GM21381 (cell line): ENCODE results near the gene KCTD5.

Source experiments
- ATAC-seq: cut with Tn5 transposase; IDR thresholded peaks from one replicate; pipeline ENCODE4 v1.9.1; 2021; ENCODE audit warnings: mild to moderate bottlenecking, moderate library complexity; ENCODE audit not compliant: unreplicated experiment

The KCTD5 gene

GRCh38 chr16:2708955-2709587 is 26.7 kb downstream of the KCTD5 start:
- no peak for ATAC-seq

GRCh38 chr16:2709588-2709984 is 27.3 kb downstream of the KCTD5 start:
- ATAC-seq: no peak

DNA sequence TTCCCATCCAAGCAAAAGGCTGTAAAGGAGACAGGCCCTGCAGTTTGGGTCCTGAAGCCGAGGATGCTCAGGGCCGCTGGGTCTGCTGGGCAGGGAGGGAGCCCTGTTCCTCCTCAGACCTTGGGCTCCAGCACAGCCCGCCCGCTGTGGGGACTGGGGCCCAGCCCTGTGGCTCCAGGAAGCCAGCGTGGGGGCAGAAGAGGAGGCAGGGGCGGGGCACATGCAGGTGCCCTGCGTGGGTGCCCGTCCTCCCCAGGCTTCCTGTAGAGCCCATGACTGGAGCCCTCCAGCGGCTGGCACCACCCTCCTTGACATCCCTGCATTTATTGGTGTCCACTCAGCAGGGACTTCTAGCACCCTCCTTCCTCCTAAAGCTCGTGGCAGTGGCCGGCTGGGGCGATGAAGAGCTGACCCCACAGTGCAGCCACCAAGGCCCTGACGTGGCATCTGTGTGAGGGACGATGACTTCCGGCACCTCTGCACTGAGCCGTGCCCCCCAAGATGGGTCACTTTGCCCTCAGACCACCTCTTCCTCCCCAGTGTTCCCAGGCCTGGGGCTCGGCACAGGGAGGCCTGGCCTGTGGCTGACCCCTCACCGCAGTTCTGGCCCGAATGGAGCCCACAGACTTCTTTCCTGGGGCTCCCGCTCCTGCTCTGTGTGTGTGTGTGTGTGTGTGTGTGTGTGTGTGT is 27.8 kb downstream of the KCTD5 start:
- no peak for ATAC-seq

DNA sequence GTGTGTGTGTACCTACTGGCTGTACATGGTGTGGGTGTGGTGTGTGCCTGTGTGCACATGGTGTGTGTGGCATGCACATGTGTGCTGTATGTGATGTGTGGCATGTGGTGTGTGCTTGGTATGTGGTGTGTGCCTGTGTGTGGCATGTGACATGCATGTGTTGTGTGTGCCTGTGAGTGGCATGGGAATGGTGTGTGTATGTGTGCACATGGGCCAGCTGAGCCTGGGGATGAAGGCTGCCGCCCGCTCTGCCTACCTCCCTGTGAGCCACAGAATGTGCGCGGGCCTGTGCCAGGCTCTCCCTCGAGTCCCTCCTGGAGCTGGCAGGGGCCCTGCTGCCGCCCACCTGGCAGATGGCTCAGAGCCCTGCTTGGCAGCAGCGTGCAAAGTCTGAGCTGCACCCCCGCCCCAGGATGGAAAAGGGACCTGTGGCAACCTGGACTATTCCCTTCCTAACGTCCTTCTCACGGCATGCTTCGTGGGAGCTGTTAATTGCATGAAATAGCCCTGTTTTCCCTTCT is 28.4 kb downstream of the KCTD5 start:
- ATAC-seq: no peak

GRCh38 chr16:2711370-2712062 is 29.2 kb downstream of the KCTD5 start:
- no peak for ATAC-seq

- ATAC-seq: no peak
Measured at GRCh38 chr16:2712063-2712441, 29.7 kb downstream of the KCTD5 start.

GRCh38 chr16:2712546-2712945 is 30.2 kb downstream of the KCTD5 start:
- no peak for ATAC-seq

DNA sequence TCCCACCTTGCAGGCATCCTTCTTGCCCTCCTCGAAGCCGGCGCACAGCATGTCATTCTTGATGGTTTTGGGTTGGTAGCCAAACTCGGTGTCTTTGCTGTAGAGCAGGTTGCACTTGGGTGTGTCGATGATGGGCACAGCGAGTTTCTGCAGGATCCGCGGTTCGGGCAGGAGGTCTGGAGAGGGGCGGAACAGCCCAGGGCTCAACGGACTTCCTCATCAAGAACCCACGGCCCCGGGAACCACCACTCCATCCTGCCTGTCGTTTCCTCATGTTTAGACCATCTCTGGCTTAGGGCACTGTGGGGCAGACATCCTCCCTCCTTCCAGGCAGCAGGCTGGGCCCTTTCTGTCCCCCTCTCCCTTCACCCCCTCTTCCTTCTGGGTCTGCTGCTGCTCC is 31.2 kb downstream of the KCTD5 start:
- no peak for ATAC-seq

DNA sequence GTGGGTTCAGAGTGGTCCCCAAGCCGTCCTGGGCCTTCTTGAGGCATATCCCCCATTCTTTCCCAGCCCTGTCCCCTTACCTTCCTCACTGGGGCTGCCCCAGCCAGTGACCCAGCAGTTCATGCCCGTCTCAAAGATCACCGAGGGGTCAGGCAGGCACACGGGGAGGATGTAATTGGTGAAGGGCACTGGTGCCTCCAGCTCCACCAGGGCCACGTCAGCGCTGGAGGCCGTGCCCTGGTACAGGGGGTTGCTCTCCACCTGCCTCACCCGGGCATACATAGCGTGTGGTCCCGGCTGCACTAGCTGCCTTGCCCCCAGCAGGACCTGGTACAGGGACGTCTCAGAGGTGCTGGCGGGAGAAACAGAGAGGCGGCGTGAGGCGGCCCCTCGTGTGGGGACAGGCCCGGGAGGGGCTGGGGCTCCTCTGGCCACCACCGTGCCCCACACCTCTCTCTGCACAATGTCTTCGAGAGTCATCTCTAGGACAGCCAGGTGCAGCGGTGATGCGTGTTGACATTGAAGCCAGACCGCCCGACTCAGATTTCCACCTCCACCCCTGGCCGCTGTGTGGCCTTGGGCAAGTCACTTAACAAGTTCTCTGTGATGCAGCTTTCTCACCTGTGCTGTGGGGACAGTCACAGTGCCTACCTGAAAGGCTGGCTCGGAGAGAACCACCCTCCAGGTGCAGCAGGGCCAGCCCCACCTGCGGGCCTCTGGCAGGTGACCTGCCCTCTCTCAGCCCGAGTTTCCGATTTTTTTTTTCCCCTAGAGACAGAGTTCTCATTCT is 31.9 kb downstream of the KCTD5 start:
- no peak for ATAC-seq

GRCh38 chr16:2715064-2715463 is 32.7 kb downstream of the KCTD5 start:
- ATAC-seq: no peak

- ATAC-seq: no peak
Measured at GRCh38 chr16:2715519-2715918, 33.2 kb downstream of the KCTD5 start.

GRCh38 chr16:2715966-2716885 is 33.9 kb downstream of the KCTD5 start:
- no peak for ATAC-seq

GRCh38 chr16:2716948-2717347 is 34.6 kb downstream of the KCTD5 start:
- no peak for ATAC-seq

DNA sequence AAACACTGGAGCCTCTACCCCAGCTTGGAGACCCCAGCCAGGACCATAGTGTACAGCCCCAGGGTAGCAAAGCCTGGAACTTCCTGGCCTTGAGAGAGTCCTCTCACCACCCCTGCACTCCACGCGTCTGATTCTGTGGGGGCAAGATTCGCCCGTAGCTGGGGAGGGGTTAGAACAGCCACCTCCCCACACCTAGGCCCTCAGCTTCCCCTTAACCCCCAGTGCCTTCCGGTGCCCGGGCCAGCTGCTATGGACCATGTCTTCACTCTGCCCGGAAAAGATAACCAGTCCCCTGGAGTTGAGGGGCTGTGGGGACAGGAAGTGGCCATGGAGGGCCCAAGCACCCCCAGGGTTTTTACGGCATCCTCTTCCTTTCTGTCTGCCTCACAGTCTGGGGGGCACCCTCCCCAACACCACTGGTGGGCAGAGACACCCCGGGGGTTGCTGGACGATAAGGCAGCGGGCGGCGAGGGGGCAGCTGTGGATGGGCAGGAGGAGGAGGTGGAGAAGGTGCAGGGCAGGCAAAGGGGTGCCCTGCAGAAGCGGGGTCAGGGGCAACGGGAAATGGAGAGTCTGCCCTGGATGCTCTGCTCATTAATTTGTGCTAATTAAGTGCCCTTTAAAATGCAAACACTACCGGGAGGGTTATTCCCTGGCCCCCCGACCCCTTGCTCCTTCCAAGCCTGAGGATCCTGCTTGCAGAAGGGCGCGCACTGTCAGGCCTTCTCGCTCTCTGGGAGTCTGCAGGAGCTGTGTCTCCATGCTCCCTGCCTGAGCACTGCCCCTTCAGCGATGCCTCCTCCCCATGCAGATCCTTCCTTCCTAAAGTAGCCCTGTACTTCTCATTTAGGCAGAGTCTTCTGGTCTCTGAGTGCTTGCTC is 35.3 kb downstream of the KCTD5 start:
- ATAC-seq: no peak

DNA sequence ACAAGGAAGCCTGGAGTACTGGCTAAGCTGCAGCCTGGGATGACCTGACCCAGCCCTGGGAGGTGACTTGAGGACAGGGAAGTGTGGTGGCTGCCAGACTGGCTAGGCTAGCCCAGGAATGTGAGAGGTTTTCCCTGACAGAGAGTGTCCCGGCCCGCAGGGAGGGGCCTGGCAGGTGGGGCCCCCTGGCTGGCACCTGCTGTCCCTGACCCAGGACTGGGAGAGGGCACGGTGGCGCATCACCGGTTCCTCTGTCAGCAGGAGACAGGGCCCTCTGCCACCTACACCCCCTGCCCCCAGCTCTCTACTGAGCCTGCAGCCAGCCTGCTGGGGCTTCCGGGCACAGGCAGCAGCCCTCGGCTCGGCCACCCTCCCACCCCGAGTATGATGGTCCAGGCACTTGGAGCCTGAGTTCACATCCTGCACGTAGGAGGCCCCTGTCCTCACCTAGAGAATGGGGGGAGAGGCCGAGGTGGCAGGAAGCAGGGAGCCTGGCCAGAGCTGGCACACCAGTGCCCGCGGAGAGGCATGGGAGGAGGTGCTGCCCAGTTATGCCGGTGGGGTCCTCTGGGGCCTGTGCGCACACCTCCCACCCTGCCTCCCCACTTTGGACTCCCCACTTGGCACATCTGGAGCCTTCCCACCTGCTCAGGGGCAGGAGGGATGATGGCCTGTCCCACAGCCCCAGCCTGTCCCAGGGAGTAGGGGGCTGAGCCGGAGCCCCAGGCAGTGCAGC is 37.2 kb downstream of the KCTD5 start:
- ATAC-seq: no peak

DNA sequence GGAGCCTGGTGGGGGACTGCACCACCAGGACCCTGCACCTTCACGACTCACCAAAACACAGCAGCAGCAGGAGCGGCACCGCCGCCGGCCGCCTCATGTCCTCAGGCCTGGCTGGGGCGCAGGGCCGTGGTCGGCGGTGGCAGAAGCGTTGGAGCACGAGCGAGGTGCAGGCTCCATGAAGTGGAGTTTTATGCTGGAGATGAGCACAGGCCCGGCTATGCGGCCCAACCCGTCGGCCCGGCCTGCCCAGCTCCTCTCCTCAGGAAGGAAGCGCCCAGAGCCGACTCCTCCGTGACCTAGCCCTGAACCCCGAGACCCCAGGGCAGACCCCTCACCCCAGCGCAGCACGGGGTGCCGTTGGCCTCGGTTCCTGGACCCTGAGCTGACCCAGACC is 37.7 kb downstream of the KCTD5 start, which contains the start of gene PRSS27:
Gene PRSS27 (minus strand): TSS at position 161 of the 394 bp plus-strand sequence. CDS start 64 bp downstream, at position 97.
- ATAC-seq: no peak

- peak; percentile 67 for ATAC-seq
Measured at GRCh38 chr16:2720719-2721633, 38.7 kb downstream of the KCTD5 start.
